Heart left ventricle (tissue), 16 donors: ENCODE measurements around the gene ZNF473. TPM values are rescaled to one million over a fixed set of nuclear protein-coding genes. Genes with fewer than 3 reads are reported as not detected.

Experiments
- ATAC-seq, 4 donors: fragments of 200-7000 bp; cut with Tn5 transposase; one replicate each; pipeline ENCODE4 v1.9.1; 2020 to 2022; ENCODE audit warnings: moderate library complexity in 4 of 4, mild to moderate bottlenecking in 3 of 4, moderate number of reproducible peaks in 1 of 4
- DNase-seq, 5 donors: peaks; one replicate each; pipeline ENCODE4 v3.0.0-alpha.2; 2020
- H3K27ac ChIP-seq, 12 donors: fragments of 200-600 bp; sonication (generic) in 4 of 12; one replicate each; pipeline versions ENCODE4 v1.5.0 to v1.8.0; 2016 to 2022; ENCODE audit warnings: mild to moderate bottlenecking in 2 of 12
- H3K27me3 ChIP-seq, 9 donors: fragments of 200-600 bp; sonication (generic) in 2 of 9; one replicate each; pipeline versions ENCODE4 v1.5.1 to v1.8.0; 2016 to 2022; ENCODE audit warnings: mild to moderate bottlenecking in 3 of 9
- H3K36me3 ChIP-seq, 9 donors: fragments of 200-600 bp; sonication (generic) in 2 of 9; one replicate each; pipeline versions ENCODE4 v1.5.0 to v1.8.0; 2018 to 2022; ENCODE audit warnings: mild to moderate bottlenecking in 2 of 9
- H3K4me1 ChIP-seq, 12 donors: fragments of 200-600 bp; sonication (generic) in 4 of 12; one replicate each; pipeline versions ENCODE4 v1.5.0 to v1.8.0; 2016 to 2022; ENCODE audit warnings: mild to moderate bottlenecking in 3 of 12
- H3K4me3 ChIP-seq, 12 donors: fragments of 200-600 bp; sonication (generic) in 4 of 12; one replicate each; pipeline versions ENCODE4 v1.5.0 to v1.8.0; 2017 to 2022; ENCODE audit warnings: mild to moderate bottlenecking in 9 of 12, moderate library complexity in 4 of 12
- H3K9me3 ChIP-seq, 12 donors: fragments of 200-600 bp; sonication (generic) in 4 of 12; one replicate each; pipeline versions ENCODE4 v1.5.0 to v1.8.0; 2016 to 2022; ENCODE audit warnings: mild to moderate bottlenecking in 1 of 12
- POLR2A ChIP-seq, 2 donors: fragments of 450-650 bp; IDR thresholded peaks; one replicate each; pipeline ENCODE4 v1.6.1; 2017; ENCODE audit warnings: antibody characterized with exemption in 2 of 2, mild to moderate bottlenecking in 2 of 2, moderate library complexity in 2 of 2
- WGBS, 4 donors: extraction: QIAGEN DNeasy Blood & Tissue Kit in 2 of 4; methylation state at CpG; one replicate each; pipeline versions ENCODE4 v1.1.5 to v1.1.7; 2013 to 2018; 5-methylcytosine and 5-hydroxymethylcytosine counted together
- intact Hi-C, 10 donors: fragments of 100-400 bp; cut with DNase I; formaldehyde crosslinking; loops; one replicate each; pipeline versions ENCODE4 v1.11.1 to v1.14.2; 2022
- polyA plus RNA-seq, 2 donors: library from polyadenylated mRNA; stranded (reverse); fragments of 200-250 nt; gene quantifications; one replicate each; pipeline ENCODE4 v1.2.3, GENCODE V29; 2013
- total RNA-seq, 9 donors: library from RNA; depleted of rRNA in 2 of 9; stranded (reverse); fragments of >200 nt in 2 of 9; fragmentation: NEBNext Ultra II Directional in 3 of 9; extraction: Animal tissue kit (Norgen Biotek cat#: 25700) in 3 of 9; gene quantifications; one replicate each; pipeline versions ENCODE4 v1.1.0 to v1.2.4, GENCODE V29; 2016 to 2023
- TF ChIP-seq, protein P1 (sequence below), 12 donors: fragments of 200-600 bp; sonication (generic) in 4 of 12; IDR thresholded peaks; one replicate each; pipeline versions ENCODE4 v1.5.0 to v1.8.0; 2018 to 2022; ENCODE audit warnings: antibody characterized with exemption in 12 of 12, mild to moderate bottlenecking in 5 of 12
- donor health status: ischemic (EF 13 %, LVEDD 7.1; RV severe dilation, severe dysfunction).
- donor health status: healthy with polysubstance abuse.
- donor health status: DM: no; HTN: yes; CAD: no.
- donor health status: DM: no; HTN: no; CAD: no.
- donor health status: ischemic (EF 25% LVEDD 6.9; RV normal size, moderate dysfunction).
- donor health status: ischemic (EF 25% LVEDD 5.7; RV mildly dilated, moderate dysfunction).
- donor health status: healthy.
- donor health status: DM: yes; HTN: yes; CAD: no.
- donor health status: ischemic (EF 35%, LVEDD 5.7; RV mildly dilated, moderate dysfunction).
- donor health status: nonischemic (EF 11% LVEDD 7.7; RV severe dilation, severe dysfunction).
- donor health status: DM: yes; HTN: yes; CAD: no.
- donor health status: PGD.
- donor health status: ischemic (EF 29% LVEDD 5.4; RV normal size, mild dysfunction).
- donor health status: nonischemic (EF 23%, LVEDD 6.1; RV moderate dilation, normal function).

The ZNF473 gene
- total and polyA plus RNA-seq, 11 donors = 1.6 to 6.5 (median 3.4) TPM

DNA sequence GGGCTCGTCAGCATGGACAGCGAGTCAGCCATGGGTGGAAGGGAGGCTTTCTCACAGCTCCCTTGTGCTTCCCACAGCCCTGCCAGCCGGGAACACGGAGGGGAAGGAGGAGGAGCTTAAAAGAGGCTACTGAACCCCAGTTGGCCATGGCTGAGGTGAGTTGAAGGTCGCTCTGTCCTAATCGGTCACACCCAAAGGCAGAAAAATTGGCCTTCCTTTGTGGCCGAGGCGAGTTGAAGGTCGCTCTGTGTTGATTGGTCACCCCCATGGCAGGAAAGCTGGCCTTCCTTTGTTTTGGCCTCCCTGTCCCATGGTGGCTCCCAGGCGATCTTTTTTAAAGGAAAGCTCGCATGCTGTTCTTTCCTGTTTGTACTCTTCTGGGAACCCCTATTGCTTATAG is 5.1 kb downstream of the ZNF473 start:
- TF ChIP-seq, protein P1, sequence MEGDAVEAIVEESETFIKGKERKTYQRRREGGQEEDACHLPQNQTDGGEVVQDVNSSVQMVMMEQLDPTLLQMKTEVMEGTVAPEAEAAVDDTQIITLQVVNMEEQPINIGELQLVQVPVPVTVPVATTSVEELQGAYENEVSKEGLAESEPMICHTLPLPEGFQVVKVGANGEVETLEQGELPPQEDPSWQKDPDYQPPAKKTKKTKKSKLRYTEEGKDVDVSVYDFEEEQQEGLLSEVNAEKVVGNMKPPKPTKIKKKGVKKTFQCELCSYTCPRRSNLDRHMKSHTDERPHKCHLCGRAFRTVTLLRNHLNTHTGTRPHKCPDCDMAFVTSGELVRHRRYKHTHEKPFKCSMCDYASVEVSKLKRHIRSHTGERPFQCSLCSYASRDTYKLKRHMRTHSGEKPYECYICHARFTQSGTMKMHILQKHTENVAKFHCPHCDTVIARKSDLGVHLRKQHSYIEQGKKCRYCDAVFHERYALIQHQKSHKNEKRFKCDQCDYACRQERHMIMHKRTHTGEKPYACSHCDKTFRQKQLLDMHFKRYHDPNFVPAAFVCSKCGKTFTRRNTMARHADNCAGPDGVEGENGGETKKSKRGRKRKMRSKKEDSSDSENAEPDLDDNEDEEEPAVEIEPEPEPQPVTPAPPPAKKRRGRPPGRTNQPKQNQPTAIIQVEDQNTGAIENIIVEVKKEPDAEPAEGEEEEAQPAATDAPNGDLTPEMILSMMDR (IDR thresholded peaks at IDR 0.05) = no peak
- TF ChIP-seq POLR2A (IDR thresholded peaks at IDR 0.05) = no peak
- peak in 1 of 4 donors; percentile 13 for ATAC-seq
- H3K9me3 ChIP-seq = no peaks in the 10 kb centered on the region
- no peak overlapping the region for H3K4me3 ChIP-seq
- 79 to 85% (median 84%) methylated on average over 11 of the region's 11 CpGs for WGBS, 4 donors
- H3K27ac ChIP-seq = no peak overlapping the region
- peaks cover 0 to 17% (median 11%) of the 10 kb centered on the region in 12 donors for H3K4me1 ChIP-seq
- intact Hi-C loops = no loop called here
- no peak for DNase-seq
- H3K27me3 ChIP-seq = no peaks in the 10 kb centered on the region
- H3K36me3 ChIP-seq = peaks cover 0 to 58% (median 46%) of the 10 kb centered on the region in 9 donors

DNA sequence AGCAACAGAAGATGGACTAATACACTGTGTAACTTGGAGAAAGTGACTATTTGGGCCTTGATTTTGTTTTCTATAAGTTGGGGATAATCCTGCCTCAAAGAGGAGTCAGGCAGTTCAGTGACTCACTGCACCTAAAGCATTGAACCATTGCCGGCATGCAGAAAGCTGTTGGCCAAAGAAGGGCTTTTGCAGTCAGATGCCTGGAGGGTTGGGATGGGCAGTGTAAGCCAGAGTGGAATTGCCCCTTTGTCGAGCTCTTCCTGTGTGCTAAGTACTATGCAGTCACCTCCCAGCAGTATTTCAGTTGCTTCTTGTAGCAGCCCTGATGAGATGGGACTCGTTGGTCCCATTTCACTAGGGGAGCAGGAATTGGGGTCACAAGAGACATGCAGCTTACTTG is 11.1 kb downstream of the ZNF473 start:
- TF ChIP-seq, protein P1 (IDR thresholded peaks at IDR 0.05) = no peak
- TF ChIP-seq POLR2A (IDR thresholded peaks at IDR 0.05) = no peak
- intact Hi-C loops = no loop called here
- Histone ChIP-seq H3K27ac (no peak overlapping the region), H3K9me3 (no peaks in the 10 kb centered on the region), H3K27me3 (no peaks in the 10 kb centered on the region), H3K4me1 (no peaks in the 10 kb centered on the region), H3K4me3 (no peak overlapping the region), H3K36me3 (peaks cover 0 to 96% (median 78%) of the 10 kb centered on the region in 9 donors)
- WGBS, 4 donors = 93 to 96% (median 95%) methylated on average over 3 of the region's 3 CpGs
- ATAC-seq (no peak), DNase-seq (no peak)

DNA sequence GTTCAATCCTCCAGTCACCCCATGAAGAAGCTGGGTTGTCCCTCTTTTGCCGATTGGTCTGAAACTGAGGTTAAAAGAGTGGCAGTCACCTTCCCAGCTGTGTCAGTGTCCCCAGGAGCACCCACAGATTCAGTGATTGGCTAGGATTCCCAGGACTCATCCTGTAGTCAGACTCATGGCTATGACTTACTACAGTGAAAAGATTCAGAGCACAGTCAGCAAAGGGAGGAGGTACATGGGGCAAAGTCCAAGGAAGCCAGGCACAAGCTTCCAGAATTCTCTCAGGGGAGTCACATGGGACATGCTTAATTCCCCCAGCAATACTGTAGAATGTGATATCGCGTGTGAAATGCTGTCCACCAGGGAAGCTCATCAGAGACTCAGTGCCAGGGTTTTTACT is 14.2 kb downstream of the ZNF473 start:
- Histone ChIP-seq H3K36me3 (peaks cover 2 to 97% (median 79%) of the 10 kb centered on the region in 9 donors), H3K4me1 (no peaks in the 10 kb centered on the region), H3K27me3 (no peaks in the 10 kb centered on the region), H3K4me3 (no peak overlapping the region), H3K27ac (no peak overlapping the region), H3K9me3 (peaks cover 0 to 17% (median 11%) of the 10 kb centered on the region in 12 donors)
- 93 to 100% (median 94%) methylated on average over 3 of the region's 3 CpGs for WGBS, 4 donors
- intact Hi-C loops = no loop called here
- DNase-seq (no peak), ATAC-seq (no peak)
- no peak for TF ChIP-seq POLR2A (IDR thresholded peaks at IDR 0.05)
- TF ChIP-seq, protein P1 (IDR thresholded peaks at IDR 0.05) = no peak

DNA sequence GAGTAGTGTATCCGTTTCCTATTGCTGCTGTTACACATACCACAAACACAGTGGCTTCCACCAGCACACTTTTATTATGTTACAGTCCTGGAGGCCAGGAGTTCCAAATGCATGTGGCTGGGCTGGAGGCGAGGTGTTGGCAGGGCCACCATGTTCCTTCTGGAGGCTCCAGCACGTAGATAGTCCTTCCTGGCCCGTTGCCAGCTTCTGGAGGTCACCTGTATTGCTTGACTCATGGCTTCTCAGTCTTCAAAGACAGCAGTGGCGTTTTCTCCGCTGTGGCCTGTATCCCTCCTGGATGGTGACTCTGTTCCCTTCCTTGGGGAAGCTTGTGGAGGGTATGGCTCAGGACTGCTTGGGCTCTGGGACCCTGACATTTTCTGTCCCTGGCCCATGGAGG is 15.2 kb downstream of the ZNF473 start:
- Histone ChIP-seq H3K36me3 (peaks cover 8 to 100% (median 89%) of the 10 kb centered on the region in 9 donors), H3K27ac (no peak overlapping the region), H3K4me3 (no peak overlapping the region), H3K4me1 (no peaks in the 10 kb centered on the region), H3K9me3 (peaks cover 0 to 27% (median 21%) of the 10 kb centered on the region in 12 donors), H3K27me3 (no peaks in the 10 kb centered on the region)
- ATAC-seq = no peak
- TF ChIP-seq POLR2A (IDR thresholded peaks at IDR 0.05) = no peak
- TF ChIP-seq, protein P1 (IDR thresholded peaks at IDR 0.05) = no peak
- WGBS, 4 donors = 80 to 90% (median 86%) methylated on average over 6 of the region's 6 CpGs
- intact Hi-C loops = no loop called here
- DNase-seq = no peak
